Nephron progenitor cell (in vitro differentiated cells): Measurements from ENCODE around the gene ANKDD1A.

Experiments used
- DNase-seq: peaks from one replicate; pipeline ENCODE4 v3.0.0; 2021
- H3K27ac Mint-ChIP-seq: 2 replicates; pipeline ENCODE4 v1.8.0; 2021; ENCODE audit warnings: mild to moderate bottlenecking, moderate library complexity, mixed read lengths
- H3K27me3 Mint-ChIP-seq: 2 replicates; pipeline ENCODE4 v1.8.0; 2021; ENCODE audit warnings: mild to moderate bottlenecking, low read depth, mixed read lengths; ENCODE audit not compliant: poor library complexity
- H3K36me3 Mint-ChIP-seq: 2 replicates; pipeline ENCODE4 v1.8.0; 2021; ENCODE audit warnings: low read depth, mixed read lengths
- H3K4me1 Mint-ChIP-seq: 2 replicates; pipeline ENCODE4 v1.8.0; 2021; ENCODE audit warnings: mixed read lengths
- H3K4me3 Mint-ChIP-seq: 2 replicates; pipeline ENCODE4 v1.8.0; 2021; ENCODE audit warnings: mild to moderate bottlenecking, moderate library complexity, mixed read lengths
- H3K9me3 Mint-ChIP-seq: 2 replicates; pipeline ENCODE4 v1.8.0; 2021; ENCODE audit warnings: mild to moderate bottlenecking, moderate library complexity, mixed read lengths
- CTCF ChIP-seq: fragments of 200-600 bp; sonication (generic); IDR thresholded peaks from 2 replicates; pipeline ENCODE4 v1.5.0; 2021; ENCODE audit warnings: antibody characterized with exemption

The ANKDD1A gene

GRCh38 chr15:64903326-64903950, 8.3 kb upstream of the ANKDD1A start:
- H3K27ac Mint-ChIP-seq = no peak overlapping the region
- peaks cover 25% of the 10 kb centered on the region for H3K4me1 Mint-ChIP-seq
- TF ChIP-seq CTCF = no peak
- no peak for DNase-seq
- H3K9me3 Mint-ChIP-seq = peaks cover 50% of the 10 kb centered on the region
- no peak overlapping the region for H3K4me3 Mint-ChIP-seq
- H3K27me3 Mint-ChIP-seq = peaks cover 10% of the 10 kb centered on the region
- H3K36me3 Mint-ChIP-seq = peaks cover 17% of the 10 kb centered on the region

- Mint-ChIP-seq H3K9me3 (peaks cover 50% of the 10 kb centered on the region), H3K27me3 (peaks cover 17% of the 10 kb centered on the region), H3K4me3 (no peak overlapping the region), H3K36me3 (peaks cover 17% of the 10 kb centered on the region), H3K27ac (no peak overlapping the region), H3K4me1 (peaks cover 18% of the 10 kb centered on the region)
- no peak for TF ChIP-seq CTCF
- no peak for DNase-seq
Observed at GRCh38 chr15:64904189-64904588, 7.5 kb upstream of the ANKDD1A start.

- H3K4me1 Mint-ChIP-seq = peaks cover 14% of the 10 kb centered on the region
- H3K27ac Mint-ChIP-seq = peak overlapping the region; percentile 95
- peak; percentile 61 for TF ChIP-seq CTCF
- H3K36me3 Mint-ChIP-seq = peaks cover 17% of the 10 kb centered on the region
- H3K4me3 Mint-ChIP-seq = peak overlapping the region; percentile 74
- H3K27me3 Mint-ChIP-seq = peaks cover 24% of the 10 kb centered on the region
- DNase-seq = peak; percentile 81
- H3K9me3 Mint-ChIP-seq = peaks cover 46% of the 10 kb centered on the region
Observed at GRCh38 chr15:64905119-64905831, 6.4 kb upstream of the ANKDD1A start.

GRCh38 chr15:64905941-64906340, 5.8 kb upstream of the ANKDD1A start:
- no peak for DNase-seq
- H3K9me3 Mint-ChIP-seq = peaks cover 41% of the 10 kb centered on the region
- H3K4me1 Mint-ChIP-seq = peaks cover 18% of the 10 kb centered on the region
- no peak for TF ChIP-seq CTCF
- peaks cover 13% of the 10 kb centered on the region for H3K36me3 Mint-ChIP-seq
- H3K27ac Mint-ChIP-seq = no peak overlapping the region
- H3K27me3 Mint-ChIP-seq = peaks cover 29% of the 10 kb centered on the region
- no peak overlapping the region for H3K4me3 Mint-ChIP-seq

GRCh38 chr15:64906402-64906801, 5.3 kb upstream of the ANKDD1A start:
- H3K27me3 Mint-ChIP-seq = peaks cover 34% of the 10 kb centered on the region
- peaks cover 11% of the 10 kb centered on the region for H3K36me3 Mint-ChIP-seq
- DNase-seq = no peak
- no peak for TF ChIP-seq CTCF
- no peak overlapping the region for H3K4me3 Mint-ChIP-seq
- H3K27ac Mint-ChIP-seq = no peak overlapping the region
- peaks cover 22% of the 10 kb centered on the region for H3K4me1 Mint-ChIP-seq
- H3K9me3 Mint-ChIP-seq = peaks cover 36% of the 10 kb centered on the region

- H3K36me3 Mint-ChIP-seq = peaks cover 11% of the 10 kb centered on the region
- H3K4me3 Mint-ChIP-seq = no peak overlapping the region
- H3K9me3 Mint-ChIP-seq = peaks cover 29% of the 10 kb centered on the region
- no peak for TF ChIP-seq CTCF
- H3K27me3 Mint-ChIP-seq = peaks cover 45% of the 10 kb centered on the region
- H3K27ac Mint-ChIP-seq = no peak overlapping the region
- DNase-seq = no peak
- peaks cover 34% of the 10 kb centered on the region for H3K4me1 Mint-ChIP-seq
Observed at GRCh38 chr15:64907991-64908390, 3.7 kb upstream of the ANKDD1A start.
